Trophoblast cell (in vitro differentiated cells and primary cell): Measurements from ENCODE around the gene GNPTAB.

Experiments
- DNase-seq, 2 donors: peaks; one replicate each; pipeline ENCODE4 v3.0.0-alpha.2; 2016
- H2AFZ ChIP-seq: 2 replicates; pipeline ENCODE4 v1.6.1; 2013; ENCODE audit warnings: low read length, moderate library complexity, mild to moderate bottlenecking; ENCODE audit not compliant: insufficient read depth, poor library complexity
- H2AK5ac ChIP-seq: 2 replicates; pipeline ENCODE4 v1.6.1; 2013; ENCODE audit warnings: mild to moderate bottlenecking, low read length
- H2BK120ac ChIP-seq: 2 replicates; pipeline ENCODE4 v1.6.1; 2013; ENCODE audit warnings: low read length, mild to moderate bottlenecking, moderate library complexity; ENCODE audit not compliant: insufficient read depth, poor library complexity
- H2BK12ac ChIP-seq: 2 replicates; pipeline ENCODE4 v1.6.1; 2013; ENCODE audit warnings: mild to moderate bottlenecking, low read length, moderate library complexity
- H2BK5ac ChIP-seq: 2 replicates; pipeline ENCODE4 v1.6.1; 2013; ENCODE audit warnings: low read length, low read depth, moderate library complexity, mild to moderate bottlenecking; ENCODE audit not compliant: poor library complexity
- H3K14ac ChIP-seq: 2 replicates; pipeline ENCODE4 v1.6.1; 2013; ENCODE audit warnings: mild to moderate bottlenecking, low read length
- H3K18ac ChIP-seq: 2 replicates; pipeline ENCODE4 v1.6.1; 2013; ENCODE audit warnings: mild to moderate bottlenecking, low read length
- H3K23ac ChIP-seq: 2 replicates; pipeline ENCODE4 v1.6.1; 2013; ENCODE audit warnings: low read length
- H3K27ac ChIP-seq: 2 replicates; pipeline ENCODE4 v1.5.1; 2013; ENCODE audit warnings: low read depth, mild to moderate bottlenecking, inconsistent platforms, low read length, moderate library complexity
- H3K27me3 ChIP-seq: 2 replicates; pipeline ENCODE4 v1.6.1; 2013; ENCODE audit warnings: inconsistent platforms, mild to moderate bottlenecking, low read length, moderate library complexity; ENCODE audit not compliant: insufficient read depth
- H3K36me3 ChIP-seq, 2 experiments: 1 replicate in 1 of 2; 2 replicates in 1 of 2; pipeline ENCODE4 v1.6.1; 2013; ENCODE audit warnings: low read length in 2 of 2, mild to moderate bottlenecking in 2 of 2, moderate library complexity in 1 of 2; ENCODE audit not compliant: insufficient read depth in 2 of 2, control insufficient read depth in 1 of 2
- H3K4ac ChIP-seq: 2 replicates; pipeline ENCODE4 v1.6.1; 2013; ENCODE audit warnings: low read depth, mild to moderate bottlenecking, low read length, moderate library complexity
- H3K4me1 ChIP-seq, 2 experiments: 1 replicate in 1 of 2; 2 replicates in 1 of 2; pipeline ENCODE4 v1.6.1; 2013; ENCODE audit warnings: low read length in 2 of 2, mild to moderate bottlenecking in 2 of 2, moderate library complexity in 1 of 2; ENCODE audit not compliant: insufficient read depth in 2 of 2, control insufficient read depth in 1 of 2
- H3K4me2 ChIP-seq: 2 replicates; pipeline ENCODE4 v1.6.1; 2013; ENCODE audit warnings: inconsistent platforms, mild to moderate bottlenecking, low read length, moderate library complexity
- H3K4me3 ChIP-seq: 2 replicates; pipeline ENCODE4 v1.5.1; 2013; ENCODE audit warnings: mild to moderate bottlenecking, low read depth, low read length, inconsistent platforms
- H3K79me1 ChIP-seq: one replicate; pipeline ENCODE4 v1.6.1; 2013; ENCODE audit warnings: low read length
- H3K79me2 ChIP-seq: 2 replicates; pipeline ENCODE4 v1.6.1; 2013; ENCODE audit warnings: low read length, mild to moderate bottlenecking; ENCODE audit not compliant: control insufficient read depth, insufficient read depth, poor library complexity
- H3K9ac ChIP-seq: 2 replicates; pipeline ENCODE4 v1.6.1; 2013; ENCODE audit warnings: mild to moderate bottlenecking, low read length
- H3K9me3 ChIP-seq: 2 replicates; pipeline ENCODE4 v1.6.1; 2013; ENCODE audit warnings: low read depth, mild to moderate bottlenecking, control low read depth, inconsistent platforms, low read length; ENCODE audit not compliant: insufficient read depth
- H4K12ac ChIP-seq: 2 replicates; pipeline ENCODE4 v1.6.1; 2013; ENCODE audit warnings: low read depth, mild to moderate bottlenecking, low read length, moderate library complexity
- H4K8ac ChIP-seq: 2 replicates; pipeline ENCODE4 v1.6.1; 2013; ENCODE audit warnings: low read depth, mild to moderate bottlenecking, low read length, moderate library complexity
- H4K91ac ChIP-seq: one replicate; pipeline ENCODE4 v1.6.1; 2013; ENCODE audit warnings: low read depth, mild to moderate bottlenecking, low read length, moderate library complexity
- WGBS: extraction: QIAGEN DNeasy Blood & Tissue Kit; methylation state at CpG from one replicate; pipeline ENCODE4 v1.1.7; 2013; ENCODE audit warnings: missing lambda C conversion rate; ENCODE audit not compliant: insufficient read length, insufficient coverage; ENCODE audit errors: extremely low coverage; 5-methylcytosine and 5-hydroxymethylcytosine counted together

Gene GNPTAB

DNA sequence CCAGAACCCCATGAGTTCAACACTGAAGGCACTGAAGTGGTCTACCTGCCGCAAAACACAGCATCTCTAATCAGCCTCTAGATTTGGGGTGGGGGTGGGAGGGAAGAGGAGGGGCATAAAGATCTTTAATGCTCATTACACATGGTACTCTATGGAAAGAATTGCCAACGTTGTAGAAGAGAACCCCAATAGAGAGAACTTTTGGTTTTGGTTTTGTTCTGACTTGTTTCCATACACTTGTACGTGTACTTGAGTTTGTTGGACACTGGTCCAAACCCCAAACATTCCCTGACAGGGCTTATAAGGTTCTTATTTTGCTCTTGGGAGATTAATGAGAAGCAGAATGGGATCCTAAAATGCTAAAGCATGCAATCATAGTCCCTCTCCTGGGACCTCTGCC is 31.0 kb downstream of the GNPTAB start:
- no peak overlapping the region for H4K12ac ChIP-seq
- no peak overlapping the region for H2BK120ac ChIP-seq
- no peaks in the 10 kb centered on the region for H3K79me2 ChIP-seq
- H3K27me3 ChIP-seq: no peaks in the 10 kb centered on the region
- H3K27ac ChIP-seq: no peak overlapping the region
- H3K4me3 ChIP-seq: no peak overlapping the region
- no peaks in the 10 kb centered on the region for H3K9me3 ChIP-seq
- H3K36me3 ChIP-seq: no peaks in the 10 kb centered on the region
- no peak overlapping the region for H2AK5ac ChIP-seq
- no peak overlapping the region for H3K23ac ChIP-seq
- H3K4ac ChIP-seq: no peak overlapping the region
- no peak overlapping the region for H2BK12ac ChIP-seq
- no CpG with 5 or more reads among the region's 3 CpGs for WGBS
- no peak overlapping the region for H3K14ac ChIP-seq
- DNase-seq: no peak
- no peaks in the 10 kb centered on the region for H3K4me1 ChIP-seq
- H3K79me1 ChIP-seq: no peaks in the 10 kb centered on the region
- no peak overlapping the region for H4K91ac ChIP-seq
- H3K9ac ChIP-seq: no peak overlapping the region
- no peak overlapping the region for H2BK5ac ChIP-seq
- H3K4me2 ChIP-seq: no peak overlapping the region
- H2AFZ ChIP-seq: no peak overlapping the region
- no peak overlapping the region for H3K18ac ChIP-seq
- no peak overlapping the region for H4K8ac ChIP-seq

DNA sequence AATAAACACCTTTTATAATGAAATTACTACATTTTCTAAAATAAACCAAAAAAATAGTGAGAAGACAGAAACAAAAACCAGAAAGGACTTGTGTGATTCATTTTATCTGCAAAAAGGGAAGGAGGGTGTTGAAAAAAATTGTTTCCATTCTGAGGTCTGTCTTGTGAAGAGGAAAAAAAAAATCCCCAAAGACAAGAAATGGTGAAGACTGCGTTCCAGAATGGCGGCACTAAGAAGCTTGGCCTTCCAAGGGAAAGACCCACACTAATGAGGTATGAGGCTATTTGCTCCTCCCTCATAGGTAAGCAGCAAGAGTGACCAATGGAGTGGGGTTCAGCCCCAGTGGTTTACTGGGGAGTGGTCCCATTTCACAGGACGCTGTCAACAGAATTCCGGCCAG is 35.0 kb downstream of the GNPTAB start:
- no peak overlapping the region for H4K8ac ChIP-seq
- WGBS: no CpG with 5 or more reads among the region's 4 CpGs
- H3K36me3 ChIP-seq: no peaks in the 10 kb centered on the region
- H2BK12ac ChIP-seq: no peak overlapping the region
- H3K4me3 ChIP-seq: no peak overlapping the region
- H4K12ac ChIP-seq: no peak overlapping the region
- H2BK5ac ChIP-seq: no peak overlapping the region
- no peak overlapping the region for H2BK120ac ChIP-seq
- H4K91ac ChIP-seq: no peak overlapping the region
- DNase-seq: no peak
- no peaks in the 10 kb centered on the region for H3K79me1 ChIP-seq
- no peak overlapping the region for H3K4me2 ChIP-seq
- H3K9me3 ChIP-seq: no peaks in the 10 kb centered on the region
- no peak overlapping the region for H3K23ac ChIP-seq
- H3K4me1 ChIP-seq: no peaks in the 10 kb centered on the region
- no peak overlapping the region for H3K9ac ChIP-seq
- no peaks in the 10 kb centered on the region for H3K79me2 ChIP-seq
- no peak overlapping the region for H3K18ac ChIP-seq
- H3K27ac ChIP-seq: no peak overlapping the region
- no peak overlapping the region for H2AK5ac ChIP-seq
- no peak overlapping the region for H3K14ac ChIP-seq
- no peaks in the 10 kb centered on the region for H3K27me3 ChIP-seq
- H2AFZ ChIP-seq: no peak overlapping the region
- no peak overlapping the region for H3K4ac ChIP-seq

- Histone ChIP-seq H3K4me3 (no peak overlapping the region), H3K79me1 (no peaks in the 10 kb centered on the region), H2BK12ac (no peak overlapping the region), H2BK5ac (no peak overlapping the region), H3K36me3 (no peaks in the 10 kb centered on the region), H2AFZ (no peak overlapping the region), H3K4me2 (no peak overlapping the region), H4K91ac (no peak overlapping the region), H3K27ac (no peak overlapping the region), H2BK120ac (no peak overlapping the region), H2AK5ac (no peak overlapping the region), H3K4me1 (no peaks in the 10 kb centered on the region), H4K12ac (no peak overlapping the region), H3K79me2 (no peaks in the 10 kb centered on the region), H3K18ac (no peak overlapping the region), H3K23ac (no peak overlapping the region), H3K9ac (no peak overlapping the region), H3K4ac (no peak overlapping the region), H3K27me3 (no peaks in the 10 kb centered on the region), H3K14ac (no peak overlapping the region), H4K8ac (no peak overlapping the region), H3K9me3 (no peaks in the 10 kb centered on the region)
- WGBS: no CpG with 5 or more reads among the region's 1 CpG
- no peak for DNase-seq
These were observed 35.7 kb downstream of the GNPTAB start for GRCh38 chr12:101795013-101795412.

DNA sequence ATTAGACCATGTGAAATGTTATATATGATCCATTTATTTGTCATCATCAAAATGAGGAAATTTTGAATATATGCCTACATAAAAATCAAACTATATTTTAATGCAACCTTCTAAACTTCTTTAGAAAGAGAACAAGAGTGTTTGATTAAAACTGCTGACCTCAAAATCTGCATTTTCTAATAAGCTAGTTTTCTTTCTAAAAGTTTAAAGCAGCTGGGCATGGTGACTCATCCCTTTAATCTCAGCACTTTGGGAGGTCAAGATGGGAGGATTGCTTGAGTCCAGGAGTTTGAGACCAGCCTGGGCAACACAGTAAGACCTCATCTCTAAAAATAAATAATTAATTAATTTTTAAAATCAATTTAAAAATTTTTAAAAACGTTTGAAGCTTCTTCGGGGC is 36.2 kb downstream of the GNPTAB start:
- H3K14ac ChIP-seq: no peak overlapping the region

More for the DNA sequence above, 36.2 kb downstream of the GNPTAB start:
- Histone ChIP-seq H4K12ac (no peak overlapping the region), H3K4me2 (no peak overlapping the region), H3K79me1 (no peaks in the 10 kb centered on the region), H3K18ac (no peak overlapping the region), H3K27me3 (no peaks in the 10 kb centered on the region), H3K9ac (no peak overlapping the region), H3K27ac (no peak overlapping the region), H3K4ac (no peak overlapping the region), H3K36me3 (no peaks in the 10 kb centered on the region), H4K91ac (no peak overlapping the region), H2AFZ (no peak overlapping the region), H2BK12ac (no peak overlapping the region), H3K9me3 (no peaks in the 10 kb centered on the region), H2BK120ac (no peak overlapping the region), H3K4me1 (no peaks in the 10 kb centered on the region), H3K23ac (no peak overlapping the region), H4K8ac (no peak overlapping the region), H2BK5ac (no peak overlapping the region), H2AK5ac (no peak overlapping the region), H3K4me3 (no peak overlapping the region), H3K79me2 (no peaks in the 10 kb centered on the region)
- no peak for DNase-seq
- no CpG with 5 or more reads among the region's 2 CpGs for WGBS
